B cell (primary cell): ENCODE data around the gene MAP3K20.

Experiments
- EZH2 ChIP-seq: IDR thresholded peaks from 2 replicates; pipeline ENCODE4 v1.6.1; 2012; ENCODE audit warnings: borderline replicate concordance, low read depth, mild to moderate bottlenecking, moderate library complexity, low read length; ENCODE audit not compliant: insufficient read depth, poor library complexity, severe bottlenecking
- TF ChIP-seq, protein P1 (sequence below): fragments of 200-600 bp; IDR thresholded peaks from one replicate; pipeline ENCODE4 v1.8.0; 2022; ENCODE audit warnings: antibody characterized with exemption, mild to moderate bottlenecking

DNA sequence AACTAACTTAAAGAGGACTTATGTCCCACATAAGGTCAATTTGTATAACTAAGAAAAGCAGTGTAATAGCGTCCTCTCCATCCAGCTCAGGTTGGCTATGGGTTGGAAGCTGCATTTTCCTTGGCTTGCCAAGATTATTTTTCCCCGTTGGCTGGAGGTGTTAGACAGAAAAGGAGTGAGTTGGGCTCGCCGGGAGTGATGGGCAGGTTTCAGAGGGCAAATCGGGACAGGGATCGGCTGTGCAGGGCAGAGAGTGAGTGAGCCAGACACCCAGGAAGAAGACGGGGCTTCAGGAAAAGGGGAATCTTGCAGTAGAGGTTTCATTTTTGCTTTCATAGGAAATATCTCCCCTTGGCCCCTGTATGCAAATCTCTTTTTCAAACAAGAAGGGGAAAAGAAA is 41.5 kb upstream of the MAP3K20 start:
- TF ChIP-seq, protein P1, sequence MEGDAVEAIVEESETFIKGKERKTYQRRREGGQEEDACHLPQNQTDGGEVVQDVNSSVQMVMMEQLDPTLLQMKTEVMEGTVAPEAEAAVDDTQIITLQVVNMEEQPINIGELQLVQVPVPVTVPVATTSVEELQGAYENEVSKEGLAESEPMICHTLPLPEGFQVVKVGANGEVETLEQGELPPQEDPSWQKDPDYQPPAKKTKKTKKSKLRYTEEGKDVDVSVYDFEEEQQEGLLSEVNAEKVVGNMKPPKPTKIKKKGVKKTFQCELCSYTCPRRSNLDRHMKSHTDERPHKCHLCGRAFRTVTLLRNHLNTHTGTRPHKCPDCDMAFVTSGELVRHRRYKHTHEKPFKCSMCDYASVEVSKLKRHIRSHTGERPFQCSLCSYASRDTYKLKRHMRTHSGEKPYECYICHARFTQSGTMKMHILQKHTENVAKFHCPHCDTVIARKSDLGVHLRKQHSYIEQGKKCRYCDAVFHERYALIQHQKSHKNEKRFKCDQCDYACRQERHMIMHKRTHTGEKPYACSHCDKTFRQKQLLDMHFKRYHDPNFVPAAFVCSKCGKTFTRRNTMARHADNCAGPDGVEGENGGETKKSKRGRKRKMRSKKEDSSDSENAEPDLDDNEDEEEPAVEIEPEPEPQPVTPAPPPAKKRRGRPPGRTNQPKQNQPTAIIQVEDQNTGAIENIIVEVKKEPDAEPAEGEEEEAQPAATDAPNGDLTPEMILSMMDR, result no peak
- no peak for TF ChIP-seq EZH2
